ENCODE results near the gene KCNMA1. TPM values are rescaled to one million over a fixed set of nuclear protein-coding genes. Genes with fewer than 3 reads are reported as not detected.

The KCNMA1 gene
- polyA plus RNA-seq, 1 of the 3 experiments (the other 2 are of a cell fraction), result 107 TPM

- TF ChIP-seq YY1 (IDR thresholded peaks at IDR 0.05; ENCODE audit: low read depth) (no peak), GABPA (IDR thresholded peaks at IDR 0.05; ENCODE audit: low read depth) (no peak), EZH2phosphoT487 (IDR thresholded peaks at IDR 0.05; ENCODE audit: borderline replicate concordance, low read depth) (no peak), NFIC (IDR thresholded peaks at IDR 0.05; ENCODE audit: borderline replicate concordance) (no peak), MAX (IDR thresholded peaks at IDR 0.05; ENCODE audit: low read depth) (no peak), RCOR1 (IDR thresholded peaks at IDR 0.05; ENCODE audit: low read length) (no peak)
- ChIA-PET POLR2A (no interaction called here), CTCF (interaction anchor here (1.8 kb wide), 1 partner anchor 98 kb away, joined by 5 read pairs; no protein-coding TSS in a partner anchor)
- H3K27me3 ChIP-seq (ENCODE audit: insufficient read depth), result no peaks in the 10 kb centered on the region
- DNase-seq, result no peak
- H3K4me3 ChIP-seq (ENCODE audit: low read depth in 2 of 2, low read length in 1 of 2), result no peak overlapping the region
- peaks cover 19 to 39% of the 10 kb centered on the region in 2 experiments for H3K4me1 ChIP-seq (ENCODE audit: control insufficient read depth in 1 of 2, insufficient read depth in 2 of 2, low read depth in 1 of 2, low read length in 1 of 2)
- WGBS (ENCODE audit: low lambda C conversion rate), result 87% methylated on average over 4 of the region's 4 CpGs
- H4K20me1 ChIP-seq (ENCODE audit: insufficient read depth), result no peaks in the 10 kb centered on the region
- H3K9ac ChIP-seq, result no peak overlapping the region
- H3K36me3 ChIP-seq (replicated peaks in 1 of 2; ENCODE audit: control insufficient read depth in 1 of 2, insufficient read depth in 2 of 2, low read length in 1 of 2), result peaks cover 0 to 39% of the 10 kb centered on the region in 2 experiments
- H2AFZ ChIP-seq (ENCODE audit: low read depth), result no peak overlapping the region
- peaks cover 16% of the 10 kb centered on the region for H3F3A ChIP-seq (replicated peaks; ENCODE audit: insufficient read depth)
- no peak overlapping the region for H3K4me2 ChIP-seq
- H3K9me3 ChIP-seq, result no peaks in the 10 kb centered on the region
- H3K79me2 ChIP-seq (ENCODE audit: insufficient read depth), result no peaks in the 10 kb centered on the region
- H3K9me2 ChIP-seq, result no peaks in the 10 kb centered on the region
- peak overlapping the region in 1 of 2 experiments; percentile 99; a peak in 2 of 4 replicates for H3K27ac ChIP-seq (ENCODE audit: low read depth in 2 of 2, low read length in 1 of 2)
These were observed 534.4 kb downstream of the KCNMA1 start for GRCh38 chr10:77103213-77103612.

GRCh38 chr10:77101341-77101740, 536.3 kb downstream of the KCNMA1 start:
- no peaks in the 10 kb centered on the region for H3K9me3 ChIP-seq
- WGBS (ENCODE audit: low lambda C conversion rate), result 70% methylated on average over 5 of the region's 5 CpGs
- TF ChIP-seq CTCF (IDR thresholded peaks at IDR 0.05) (no peak), USF1 (IDR thresholded peaks at IDR 0.05; ENCODE audit: borderline replicate concordance, low read depth) (no peak), CHD2 (IDR thresholded peaks at IDR 0.05; ENCODE audit: low read length, partially characterized antibody) (no peak), RAD21 (IDR thresholded peaks at IDR 0.05; ENCODE audit: low read length) (no peak), TCF12 (IDR thresholded peaks at IDR 0.05) (peak; percentile 53), PBX3 (IDR thresholded peaks at IDR 0.05) (no peak; the same call in 1 of the 2 replicates), EP300 (IDR thresholded peaks at IDR 0.05; ENCODE audit: borderline replicate concordance in 1 of 2, low read depth in 1 of 2, low read length in 1 of 2) (peak in 1 of 2 experiments; percentile 40; a peak in 1 of 4 replicates)
- H3K9ac ChIP-seq, result no peak overlapping the region
- ChIA-PET POLR2A (no interaction called here), CTCF (interaction anchor here (1.6 kb wide), 1 partner anchor 9 kb away, joined by 8 read pairs; no protein-coding TSS in a partner anchor)
- H3K4me1 ChIP-seq (ENCODE audit: control insufficient read depth in 1 of 2, insufficient read depth in 2 of 2, low read depth in 1 of 2, low read length in 1 of 2), result peaks cover 19 to 27% of the 10 kb centered on the region in 2 experiments
- no peak overlapping the region for H3K4me2 ChIP-seq
- H3F3A ChIP-seq (replicated peaks; ENCODE audit: insufficient read depth), result peaks cover 16% of the 10 kb centered on the region
- no peak overlapping the region for H2AFZ ChIP-seq (ENCODE audit: low read depth)
- H3K27ac ChIP-seq (ENCODE audit: low read depth in 2 of 2, low read length in 1 of 2), result peak overlapping the region in 1 of 2 experiments; percentile 28; a peak in 2 of 4 replicates
- no peaks in the 10 kb centered on the region for H3K9me2 ChIP-seq
- H3K4me3 ChIP-seq (ENCODE audit: low read depth in 2 of 2, low read length in 1 of 2), result no peak overlapping the region
- DNase-seq, result no peak
- H3K36me3 ChIP-seq (replicated peaks in 1 of 2; ENCODE audit: control insufficient read depth in 1 of 2, insufficient read depth in 2 of 2, low read length in 1 of 2), result peaks cover 0 to 31% of the 10 kb centered on the region in 2 experiments
- no peaks in the 10 kb centered on the region for H3K27me3 ChIP-seq (ENCODE audit: insufficient read depth)
- H3K79me2 ChIP-seq (ENCODE audit: insufficient read depth), result no peaks in the 10 kb centered on the region
- H4K20me1 ChIP-seq (ENCODE audit: insufficient read depth), result no peaks in the 10 kb centered on the region

All from SK-N-SH (cell line).